HPDE6-E6E7 (cell line): ENCODE measurements around the gene CPED1.
A peak's percentile ranks its signal among the peaks of the same experiment; 100 is the strongest.
"Not testable (repeated sequence)": the region's sequence is repeated elsewhere in the genome, so short reads cannot be mapped to it uniquely, and the experiment has no call there.

ENCODE experiments used
- DNase-seq: peaks from one replicate; pipeline ENCODE4 v3.0.0; 2011; ENCODE audit warnings: missing footprints; ENCODE audit errors: extremely low spot score

Gene CPED1

DNA sequence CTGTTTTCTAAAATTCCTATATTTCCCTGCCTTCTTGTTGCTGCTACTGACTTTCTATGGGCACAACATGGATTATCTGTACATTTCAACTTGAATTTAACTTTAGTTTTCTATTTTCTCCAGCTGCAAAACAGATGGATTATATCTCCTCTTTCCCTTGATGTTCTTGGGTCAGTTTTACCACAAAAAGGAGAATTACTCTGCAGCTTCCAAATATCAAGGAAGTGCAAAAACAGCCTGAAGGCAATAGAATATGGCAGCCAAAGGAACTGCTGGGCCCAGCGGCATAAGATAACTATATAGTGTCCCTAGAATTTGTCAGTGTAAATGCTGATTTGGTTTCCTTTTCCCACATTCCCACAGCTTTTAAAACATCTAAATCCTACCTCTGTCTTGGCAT is 29.1 kb downstream of the CPED1 start:
- DNase-seq, result no peak

DNA sequence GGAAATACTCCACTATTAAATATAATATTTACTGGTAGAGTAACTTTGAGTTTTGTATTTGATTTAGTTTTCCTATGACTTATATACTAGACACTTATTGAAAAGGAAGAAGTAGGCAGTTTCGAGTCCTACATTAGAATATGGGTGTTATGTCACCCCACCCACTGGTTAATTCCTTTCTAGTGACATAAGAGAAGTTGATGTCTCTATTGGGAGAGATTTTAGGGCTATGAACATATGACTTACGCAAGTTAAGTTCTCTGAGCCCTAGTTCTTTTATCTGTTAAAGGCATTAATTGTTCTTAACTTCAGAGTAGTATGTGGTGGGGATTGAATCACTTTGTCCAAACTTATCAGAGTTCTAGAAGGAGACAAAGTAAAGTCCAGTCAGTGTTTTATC is 30.5 kb downstream of the CPED1 start:
- no peak for DNase-seq

DNA sequence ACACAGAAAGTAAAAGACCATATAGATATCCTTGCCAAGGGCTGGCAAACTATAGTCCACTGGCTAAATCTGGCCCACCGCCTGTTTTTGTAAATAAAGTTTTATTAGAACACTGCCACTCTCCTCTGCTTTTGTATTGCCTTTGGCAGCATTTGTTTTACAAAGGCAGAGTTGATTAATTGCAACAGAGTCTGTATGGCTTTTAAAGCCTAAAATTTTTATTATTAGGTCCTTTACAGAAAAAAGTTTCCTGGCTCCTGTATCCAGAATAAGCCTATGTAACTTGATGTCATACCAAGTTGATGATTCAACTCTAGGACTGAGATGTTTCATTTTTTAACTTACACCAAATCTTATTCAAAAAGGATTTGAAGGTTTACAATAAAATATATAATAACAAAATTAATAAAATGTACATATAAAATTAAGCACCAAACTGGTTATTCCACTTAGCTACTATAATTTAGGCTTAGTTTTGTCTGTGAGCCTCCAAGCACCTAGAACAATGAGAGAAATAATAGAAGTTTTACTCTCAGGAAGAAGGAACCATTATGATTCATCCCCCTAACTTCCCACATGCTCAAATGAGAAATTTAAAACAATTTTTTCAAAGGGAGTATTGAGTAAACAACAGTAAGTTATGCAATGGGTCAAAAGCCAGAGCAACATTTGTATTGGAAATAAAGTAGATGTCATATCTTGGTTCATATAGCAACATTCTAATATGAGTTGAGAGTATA is 31.9 kb downstream of the CPED1 start:
- DNase-seq, result peak; percentile 38

DNA sequence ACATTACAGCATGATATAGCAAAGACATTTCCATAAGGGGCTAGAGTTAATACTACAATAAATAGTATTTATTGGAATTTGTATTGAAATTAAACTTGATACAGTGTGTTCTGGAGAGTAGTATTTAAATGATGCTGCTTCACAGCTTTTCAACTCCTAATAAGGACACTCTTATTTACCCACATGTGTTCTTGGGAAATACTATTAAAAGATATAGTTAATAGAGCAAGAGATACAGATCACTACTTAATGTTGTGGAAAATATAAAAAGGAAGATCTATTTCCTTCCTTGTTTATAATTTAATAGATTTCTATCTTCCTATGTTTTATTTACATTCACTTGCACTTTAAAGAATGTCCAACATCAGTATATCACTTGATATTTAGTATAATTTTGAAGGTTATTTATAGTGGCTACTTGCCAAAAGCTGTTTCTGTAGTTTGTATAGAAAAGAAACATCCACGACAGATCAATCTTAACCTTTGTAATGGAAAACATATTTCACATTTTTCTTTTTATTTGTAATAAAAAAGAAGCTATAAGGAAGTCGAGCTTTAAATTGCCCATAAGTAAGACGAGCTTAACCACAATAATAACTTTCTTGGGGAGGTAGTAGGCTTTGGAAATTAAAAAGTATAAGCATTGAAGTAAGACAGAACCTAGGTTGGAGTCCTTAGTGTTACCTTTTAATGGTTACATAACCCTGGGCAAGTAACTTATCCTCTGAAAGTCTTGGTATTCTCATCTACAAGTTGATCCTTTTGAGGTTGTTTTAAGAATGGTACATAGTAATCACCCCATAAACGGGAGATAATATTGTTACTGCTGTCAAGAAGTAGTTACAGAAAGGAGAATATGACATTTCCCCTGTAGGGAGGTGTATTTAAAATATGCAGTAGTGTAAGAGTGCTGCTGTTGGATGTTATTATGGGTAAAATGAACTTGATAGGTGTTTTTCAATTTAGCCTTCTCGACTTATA is 32.8 kb downstream of the CPED1 start:
- DNase-seq, result no peak

DNA sequence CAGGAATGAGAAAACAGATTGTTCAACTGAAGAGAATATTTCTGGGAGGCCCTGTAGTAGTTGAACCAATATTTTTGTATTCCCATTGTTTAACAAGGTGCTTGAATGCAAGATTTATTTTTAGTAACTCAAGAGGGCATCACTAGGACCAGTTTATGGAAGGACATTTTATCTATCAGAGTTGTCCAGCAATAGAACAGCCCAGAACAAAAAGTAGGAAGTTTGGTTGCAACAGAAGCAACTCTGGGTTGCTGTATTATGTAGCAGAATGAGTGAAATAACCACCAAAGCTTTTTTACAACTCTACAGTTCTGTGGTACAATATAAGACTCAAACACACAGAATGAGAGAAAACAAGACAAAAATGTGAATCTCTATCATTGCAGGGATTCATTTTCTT is 34.7 kb downstream of the CPED1 start:
- DNase-seq, result no peak

DNA sequence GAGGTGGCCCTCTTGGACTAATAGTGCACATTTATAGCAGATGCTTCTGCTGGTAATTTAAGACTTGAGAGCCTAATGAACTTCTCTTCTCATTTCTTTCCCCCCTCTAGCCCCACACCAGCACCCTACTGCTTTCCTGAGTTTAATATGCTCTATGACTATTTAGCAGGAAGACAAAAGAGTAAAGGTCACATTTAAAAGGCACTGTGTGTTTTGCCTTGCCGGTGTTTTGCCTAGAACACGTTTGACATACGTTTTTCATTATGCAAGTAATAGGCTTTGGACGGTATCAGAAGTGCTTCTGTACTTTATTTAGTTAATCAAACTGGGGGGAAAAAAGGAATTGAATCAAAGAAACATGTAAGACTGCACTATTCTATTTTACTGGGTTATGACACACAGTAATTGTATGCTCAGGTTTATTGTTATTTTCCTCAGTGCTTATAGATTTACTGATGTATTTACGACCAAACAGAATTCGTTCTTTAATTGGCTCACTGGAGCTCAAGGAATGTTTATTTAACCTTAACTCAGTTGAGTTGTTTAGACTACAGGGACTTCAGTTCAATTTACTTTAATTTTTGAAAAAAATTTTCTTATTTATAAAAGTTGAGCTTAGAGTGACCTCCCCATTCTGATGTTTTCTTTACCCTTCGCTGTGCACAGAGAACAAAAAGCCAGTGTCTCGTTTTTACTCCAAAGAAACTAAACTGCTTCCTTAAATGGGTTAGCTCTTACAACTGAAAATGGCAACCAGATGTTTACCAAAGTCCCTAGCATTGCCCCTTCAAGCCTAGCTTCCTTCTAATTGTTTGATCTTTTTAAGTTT is 35.4 kb downstream of the CPED1 start:
- no peak for DNase-seq

DNA sequence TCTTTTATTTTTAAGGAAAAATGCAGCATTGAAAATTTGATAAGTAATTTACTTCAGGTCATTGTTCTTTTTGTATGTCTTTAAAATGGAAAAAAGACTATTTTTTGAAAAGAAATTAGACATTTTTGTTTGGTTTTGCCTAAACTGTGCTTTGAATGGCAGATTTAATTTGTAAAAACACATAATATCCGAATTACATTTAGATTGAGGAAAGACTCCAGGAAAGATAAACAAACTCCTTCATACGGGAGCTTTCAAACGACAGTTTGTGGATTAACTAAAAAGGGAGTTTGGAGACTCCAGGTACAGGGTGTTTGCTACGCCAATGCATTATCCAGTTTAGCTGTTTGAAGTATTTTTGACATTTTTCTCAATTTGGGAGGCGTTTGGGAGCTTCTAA is 36.1 kb downstream of the CPED1 start:
- DNase-seq, result no peak

DNA sequence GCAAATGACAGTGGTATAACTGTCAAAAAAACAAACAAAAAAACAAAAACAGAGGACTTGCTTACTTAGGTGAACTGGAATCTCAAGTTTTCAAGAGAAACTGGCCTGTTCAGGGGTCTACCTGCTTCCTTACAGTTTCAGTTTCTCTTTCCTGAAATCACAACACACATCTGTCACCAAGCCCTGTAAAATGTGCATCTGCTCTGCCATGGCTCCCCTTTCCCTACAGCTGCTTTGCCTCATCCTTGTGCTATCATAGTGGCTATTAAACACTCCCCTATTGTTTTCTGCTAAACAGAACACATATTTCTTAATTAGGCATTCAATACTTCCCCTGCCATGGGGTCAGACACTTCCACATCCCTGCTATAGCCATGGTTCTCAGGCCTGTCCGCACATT is 37.6 kb downstream of the CPED1 start:
- DNase-seq, result no peak

DNA sequence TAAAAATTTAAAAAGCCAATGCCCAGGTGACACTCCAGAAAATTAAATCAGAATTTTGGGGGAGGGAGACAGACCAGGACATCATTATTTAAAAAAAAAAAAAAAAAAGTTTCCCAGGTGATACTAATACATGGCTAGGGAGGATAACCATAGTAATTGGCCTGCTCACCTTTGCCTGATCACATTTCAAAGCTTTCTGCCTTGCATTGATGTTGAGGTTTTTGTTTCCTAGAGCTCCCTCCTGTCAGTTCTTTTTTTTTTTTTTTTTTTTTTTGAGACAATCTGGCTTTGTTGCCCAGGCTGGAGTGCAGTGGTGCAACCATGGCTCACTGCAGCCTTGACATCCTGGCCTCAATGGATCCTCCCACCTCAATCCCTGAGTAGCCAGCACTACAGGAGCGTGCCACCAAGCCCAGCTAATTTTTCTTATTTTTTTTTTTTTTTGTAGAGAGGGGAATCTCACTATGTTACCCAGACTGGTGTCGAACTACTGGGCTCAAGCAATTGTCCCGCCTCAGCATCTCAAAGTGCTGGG is 38.1 kb downstream of the CPED1 start:
- DNase-seq, result no peak

DNA sequence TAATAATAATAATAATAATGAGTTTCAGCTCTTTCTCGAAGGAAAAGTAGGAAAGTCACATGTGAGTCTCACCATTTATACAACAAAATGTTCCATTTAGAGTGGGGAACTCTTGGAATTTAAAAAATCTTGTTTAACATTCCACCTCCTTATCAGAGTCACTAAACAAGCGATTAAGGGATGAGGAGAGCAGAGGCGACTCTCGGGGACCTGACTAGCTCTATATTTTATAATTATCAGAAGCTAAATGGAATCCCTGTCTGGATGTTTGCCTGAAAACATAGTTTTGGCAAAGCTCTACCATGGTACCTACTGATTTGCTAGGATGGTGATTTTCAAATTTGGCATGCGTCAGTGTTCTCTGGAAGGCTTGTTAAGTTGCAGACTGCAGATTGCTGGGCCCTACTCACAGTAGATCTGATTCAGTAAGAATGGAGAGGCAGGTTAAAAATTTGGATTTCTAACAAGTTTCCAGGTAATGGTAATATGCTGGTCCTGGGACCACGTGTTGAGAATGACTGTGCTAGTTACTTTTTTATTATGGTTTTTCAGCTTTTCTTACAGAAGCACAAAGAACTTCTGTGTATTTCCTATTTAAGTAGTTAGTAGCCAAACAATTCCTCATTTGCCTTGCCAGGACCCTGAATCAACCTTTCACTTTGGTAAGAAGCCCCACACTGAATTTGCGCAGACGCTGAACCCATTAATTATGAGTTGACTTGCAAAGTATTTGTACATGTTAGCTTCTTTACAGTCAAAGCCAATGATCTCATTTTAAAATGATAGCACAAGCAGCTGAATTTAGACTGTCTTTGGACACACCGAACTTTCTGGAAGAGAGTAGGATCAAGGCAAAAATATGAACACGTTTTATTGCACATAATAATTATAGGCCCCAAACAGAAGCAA is 39.5 kb downstream of the CPED1 start:
- DNase-seq, result no peak

DNA sequence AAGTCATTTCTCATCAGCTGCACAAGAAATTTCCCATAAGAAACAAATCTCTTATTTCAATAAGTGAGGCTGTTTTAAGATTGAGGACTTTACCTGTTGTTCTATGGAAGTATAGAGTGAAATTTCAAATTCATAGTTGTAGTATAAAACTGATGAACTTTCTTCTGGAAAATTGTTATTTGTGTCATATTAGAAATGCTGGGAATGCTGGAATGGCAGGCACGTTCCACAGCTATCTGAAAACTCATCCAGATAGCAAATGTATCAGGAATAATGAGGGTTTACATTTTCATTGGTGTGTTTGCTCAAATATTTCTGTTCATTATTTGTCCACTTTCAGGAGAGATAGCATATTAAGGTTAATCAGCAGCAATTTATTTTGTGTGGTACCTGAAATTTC is 40.8 kb downstream of the CPED1 start:
- no peak for DNase-seq

DNA sequence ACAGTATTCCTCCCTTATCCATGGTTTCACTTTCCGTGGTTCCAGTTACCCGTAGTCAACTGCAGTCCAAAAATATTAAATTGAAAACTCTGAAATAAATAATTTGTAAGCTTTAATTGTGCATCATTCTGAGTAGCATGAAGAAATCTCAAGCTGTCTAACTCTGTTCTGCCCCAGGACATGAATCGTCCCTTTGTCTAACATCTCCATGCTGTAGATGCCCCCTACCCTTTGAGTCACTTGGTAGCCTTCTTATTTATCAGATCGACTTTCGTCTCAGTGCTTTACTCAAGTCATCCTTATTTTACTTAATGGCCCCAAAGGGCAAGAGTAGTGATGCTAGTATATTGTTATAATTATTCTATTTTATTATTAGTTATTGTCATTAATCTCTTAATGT is 41.8 kb downstream of the CPED1 start:
- DNase-seq, result no peak

DNA sequence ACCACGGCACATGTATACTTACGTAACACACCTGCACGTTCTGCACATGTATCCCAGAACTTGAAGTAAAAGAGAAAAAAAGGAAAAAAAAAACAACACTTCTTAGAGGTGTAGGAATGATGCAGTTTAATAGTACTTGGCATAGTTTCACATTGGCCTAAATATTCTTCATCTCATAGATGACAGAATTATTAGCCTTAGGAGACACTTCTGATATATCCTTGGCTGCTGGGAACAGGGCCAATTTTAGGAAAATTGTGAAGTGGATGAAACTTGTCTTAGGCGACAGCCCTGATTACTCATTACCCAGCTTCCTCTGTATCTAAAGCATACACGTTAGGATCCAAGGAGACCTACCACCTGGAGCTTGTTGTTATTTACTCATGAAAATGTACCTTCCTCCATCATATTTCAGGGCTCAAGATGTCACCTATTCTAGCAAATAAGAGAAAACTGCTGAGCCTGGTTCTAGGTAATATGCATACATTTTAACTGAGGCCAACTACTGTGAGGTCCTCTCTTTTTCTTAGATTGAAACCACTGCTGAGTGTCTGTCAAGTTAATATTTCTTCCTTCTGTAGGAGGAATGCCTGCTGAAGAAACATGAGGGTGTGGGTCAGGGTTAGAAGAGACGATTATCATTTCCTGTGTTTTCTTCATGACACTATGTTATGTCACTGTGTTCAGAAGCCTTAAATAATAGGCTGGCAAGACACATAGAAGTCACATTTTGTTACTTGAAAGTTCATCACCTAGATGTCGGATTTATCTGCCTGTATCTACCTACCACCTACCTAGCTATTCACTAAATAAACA is 44.3 kb downstream of the CPED1 start:
- no peak for DNase-seq

DNA sequence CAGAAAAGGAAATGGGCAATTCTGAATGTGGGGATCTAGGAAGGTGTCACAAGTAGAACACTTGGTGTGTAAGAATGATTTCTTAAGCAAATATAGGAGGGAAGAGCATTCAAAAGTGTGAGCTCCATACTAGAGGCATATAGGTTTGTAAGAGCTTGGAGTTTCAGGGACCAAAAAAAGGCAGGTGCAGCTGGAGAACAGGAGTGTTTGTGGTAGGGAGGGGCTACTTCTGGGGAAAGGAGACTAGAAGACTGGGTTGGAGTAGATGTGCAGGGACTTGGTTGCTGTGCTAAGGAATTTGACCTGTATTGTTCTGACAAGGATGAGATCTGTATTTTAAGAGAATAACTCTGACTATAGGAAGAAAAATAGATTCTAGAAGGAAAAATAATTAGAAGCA is 46.4 kb downstream of the CPED1 start:
- DNase-seq, result no peak

DNA sequence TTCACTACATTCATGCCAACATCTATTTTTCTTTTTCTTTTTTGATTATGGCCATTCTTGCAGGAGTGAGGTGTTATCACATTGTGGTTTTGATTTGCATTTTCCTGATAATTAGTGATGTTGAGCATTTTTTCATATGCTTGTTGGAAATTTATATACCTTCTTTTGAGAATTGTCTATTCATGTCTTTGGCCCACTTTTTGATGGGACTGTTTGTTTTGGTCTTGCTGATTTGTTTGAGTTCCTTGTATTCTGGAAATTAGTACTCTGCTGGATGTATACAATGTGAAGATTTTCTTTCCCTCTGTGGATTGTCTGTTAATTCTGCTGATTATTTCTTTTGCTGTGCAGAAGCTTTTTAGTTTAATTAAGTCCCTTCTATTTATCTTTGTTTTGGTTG is 48.3 kb downstream of the CPED1 start:
- not testable (repeated sequence) for DNase-seq

DNA sequence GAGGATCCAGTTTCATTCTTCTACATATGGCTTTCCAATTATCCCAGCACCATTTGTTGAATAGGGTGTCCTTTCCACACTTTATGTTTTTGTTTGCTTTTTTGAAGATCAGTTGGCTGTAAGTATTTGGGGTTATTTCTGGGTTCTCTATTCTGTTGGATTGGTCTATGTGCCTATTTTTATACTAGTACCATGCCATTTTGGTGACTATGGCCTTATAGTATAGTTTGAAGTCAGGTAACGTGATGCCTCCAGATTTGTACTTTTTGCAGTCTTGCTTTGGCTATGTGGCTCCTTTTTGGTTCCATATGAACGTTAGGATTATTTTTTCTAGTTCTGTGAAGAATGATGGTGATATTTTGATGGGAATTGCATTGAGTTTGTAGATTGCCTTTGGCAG is 48.8 kb downstream of the CPED1 start:
- DNase-seq, result not testable (repeated sequence)

DNA sequence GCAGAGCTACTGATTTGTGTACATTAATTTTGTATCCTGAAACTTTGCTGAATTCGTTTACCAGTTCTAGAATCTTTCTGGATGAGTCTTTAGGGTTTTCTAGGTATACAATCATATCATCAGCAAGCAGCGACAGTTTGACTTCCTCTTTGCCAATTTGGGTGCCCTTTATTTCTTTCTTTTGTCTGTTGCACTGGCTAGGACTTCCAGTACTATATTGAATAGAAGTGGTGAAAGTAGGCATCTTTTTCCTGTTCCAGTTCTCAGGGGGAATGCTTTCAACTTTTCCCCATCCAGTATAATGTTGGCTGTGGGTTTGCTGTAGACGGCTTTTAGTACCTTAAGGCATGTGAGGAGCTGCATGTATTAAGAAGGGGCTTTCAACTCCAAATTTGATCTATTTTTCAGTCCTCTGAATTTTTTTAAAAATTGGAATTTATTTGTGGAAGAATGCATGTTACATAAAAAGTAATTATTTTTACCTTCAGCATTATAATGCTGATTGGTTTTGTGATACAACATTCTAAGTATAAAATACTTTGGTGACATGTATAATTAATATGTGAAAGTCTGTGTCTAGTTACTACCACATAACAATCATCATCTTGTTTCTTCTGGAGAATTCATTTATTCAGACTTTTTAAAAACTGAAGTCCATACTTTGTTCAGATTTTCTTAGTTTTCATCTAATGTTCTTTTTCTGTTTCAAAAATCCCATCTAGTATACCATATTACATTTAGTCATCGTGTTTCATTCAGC is 49.6 kb downstream of the CPED1 start:
- no peak for DNase-seq

DNA sequence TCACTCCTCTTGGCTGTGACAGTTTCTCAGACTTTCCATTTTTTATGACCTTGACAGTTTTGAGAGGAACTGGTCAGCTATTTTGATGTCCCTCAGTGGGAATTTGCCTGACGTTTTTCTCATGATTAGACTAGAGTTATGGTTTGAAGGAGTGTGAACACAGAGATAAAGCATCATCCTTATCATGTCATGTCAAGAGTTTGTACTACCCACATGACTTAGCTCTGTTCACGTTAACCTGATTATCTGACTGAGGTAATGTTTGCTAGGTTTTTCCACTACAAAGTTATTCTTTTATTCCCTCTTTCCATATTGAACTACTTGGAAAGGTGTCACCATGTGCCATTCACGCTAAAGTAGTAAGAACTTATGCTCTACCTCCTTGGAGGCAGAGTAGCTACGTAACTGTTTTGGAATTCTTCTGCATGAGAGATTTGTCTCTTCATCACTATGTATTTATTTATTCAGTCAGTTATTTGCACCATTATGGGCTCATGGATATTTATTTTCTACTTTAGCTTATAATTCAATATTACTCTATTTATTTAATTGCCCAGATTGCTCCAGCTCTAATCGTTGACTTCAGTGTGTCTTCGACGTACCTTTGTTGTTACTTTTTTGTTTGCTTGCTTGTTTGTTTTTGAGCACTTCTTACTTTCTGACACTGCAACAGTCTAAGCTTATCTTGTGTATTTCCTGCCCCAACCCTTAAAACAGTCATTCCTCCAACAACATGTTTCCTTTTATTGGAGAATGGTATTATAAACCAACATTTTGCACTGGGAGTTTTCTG is 50.4 kb downstream of the CPED1 start:
- no peak for DNase-seq

DNA sequence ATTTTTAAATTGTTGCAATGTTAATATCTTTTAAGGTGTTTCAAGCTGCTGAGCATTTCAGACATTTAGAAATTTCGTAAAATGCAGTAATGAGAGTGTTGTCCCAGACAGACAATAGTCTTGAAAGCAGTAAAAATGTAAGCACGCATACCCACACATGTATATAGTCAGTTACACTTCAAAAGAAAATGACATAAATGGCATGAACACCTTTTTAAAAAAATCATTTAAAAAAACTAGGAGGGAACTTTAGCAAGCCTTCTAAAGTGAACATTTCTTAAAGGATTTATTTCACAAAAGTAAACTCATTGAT is 51.0 kb downstream of the CPED1 start:
- no peak for DNase-seq
